Raji (cell line): ENCODE data around the gene PACS2.

ENCODE experiments used
- POLR2A ChIP-seq: IDR thresholded peaks from 2 replicates; pipeline ENCODE4 v1.6.1; 2011; ENCODE audit warnings: low read depth, low read length, control low read depth; ENCODE audit not compliant: insufficient read depth

The PACS2 gene

GRCh38 chr14:105365681-105366080 is 51.1 kb downstream of the PACS2 start:
- no peak for TF ChIP-seq POLR2A

- TF ChIP-seq POLR2A = no peak
Observed at GRCh38 chr14:105366386-105367074, 52.0 kb downstream of the PACS2 start.

GRCh38 chr14:105367116-105368031 is 52.8 kb downstream of the PACS2 start:
- TF ChIP-seq POLR2A = no peak

GRCh38 chr14:105368032-105368417 is 53.5 kb downstream of the PACS2 start:
- TF ChIP-seq POLR2A = no peak

- no peak for TF ChIP-seq POLR2A
Observed at GRCh38 chr14:105368426-105368825, 53.9 kb downstream of the PACS2 start.

- no peak for TF ChIP-seq POLR2A
Observed at GRCh38 chr14:105368910-105369652, 54.5 kb downstream of the PACS2 start.

GRCh38 chr14:105369653-105370040 is 55.1 kb downstream of the PACS2 start:
- no peak for TF ChIP-seq POLR2A

GRCh38 chr14:105374389-105374788 is 59.8 kb downstream of the PACS2 start:
- TF ChIP-seq POLR2A = no peak

GRCh38 chr14:105375635-105376057 is 61.1 kb downstream of the PACS2 start:
- no peak for TF ChIP-seq POLR2A

- no peak for TF ChIP-seq POLR2A
Observed at GRCh38 chr14:105376521-105377440, 62.2 kb downstream of the PACS2 start.

- TF ChIP-seq POLR2A = no peak
Observed at GRCh38 chr14:105377555-105378182, 63.1 kb downstream of the PACS2 start.

- no peak for TF ChIP-seq POLR2A
Observed at GRCh38 chr14:105378199-105378598, 63.7 kb downstream of the PACS2 start.

- TF ChIP-seq POLR2A = no peak
Observed at GRCh38 chr14:105378873-105379685, 64.5 kb downstream of the PACS2 start.
